Measurements from ENCODE around the gene MCFD2. TPM values are rescaled to one million over a fixed set of nuclear protein-coding genes. Genes with fewer than 3 reads are reported as not detected.

The MCFD2 gene
- total and polyA plus RNA-seq, 8 donors, result 13.3 to 127 (median 43.3) TPM

- Histone ChIP-seq H3K27ac (peak overlapping the region; percentile 9 to 84 (median 73)), H3K9me3 (no peaks in the 10 kb centered on the region), H3K27me3 (no peaks in the 10 kb centered on the region), H3K4me3 (no peak overlapping the region), H3K36me3 (no peaks in the 10 kb centered on the region), H3K4me1 (peaks cover 28 to 45% (median 36%) of the 10 kb centered on the region in 4 donors)
- no peak for DNase-seq
- intact Hi-C loops (cut with DNase I; ENCODE audit: low total_unique reads), result no loop called here
- 57 to 76% (median 67%) methylated on average over 3 of the region's 3 CpGs for WGBS, 5 donors
- TF ChIP-seq POLR2A (IDR thresholded peaks at IDR 0.05) (no peak), POLR2AphosphoS5 (IDR thresholded peaks at IDR 0.05) (peak in 1 of 3 donors; percentile 13), EP300 (IDR thresholded peaks at IDR 0.05) (no peak), CTCF (IDR thresholded peaks at IDR 0.05) (no peak)
Measured at GRCh38 chr2:46854260-46854659, 61.3 kb downstream of the MCFD2 start.

GRCh38 chr2:46852598-46852997 lies 63.0 kb downstream of the MCFD2 start:
- H3K27me3 ChIP-seq, result no peaks in the 10 kb centered on the region
- TF ChIP-seq EP300 (IDR thresholded peaks at IDR 0.05) (no peak), POLR2AphosphoS5 (IDR thresholded peaks at IDR 0.05) (no peak), CTCF (IDR thresholded peaks at IDR 0.05) (no peak), POLR2A (IDR thresholded peaks at IDR 0.05) (no peak)
- intact Hi-C loops (cut with DNase I; ENCODE audit: low total_unique reads), result no loop called here

GRCh38 chr2:46852124-46852523 lies 63.5 kb downstream of the MCFD2 start:
- Histone ChIP-seq H3K4me3 (no peak overlapping the region), H3K27ac (peak overlapping the region in 2 of 5 donors; percentile 84), H3K36me3 (no peaks in the 10 kb centered on the region), H3K9me3 (no peaks in the 10 kb centered on the region), H3K4me1 (peaks cover 48 to 65% (median 54%) of the 10 kb centered on the region in 4 donors), H3K27me3 (no peaks in the 10 kb centered on the region)
- TF ChIP-seq POLR2AphosphoS5 (IDR thresholded peaks at IDR 0.05) (no peak), CTCF (IDR thresholded peaks at IDR 0.05) (no peak), EP300 (IDR thresholded peaks at IDR 0.05) (no peak), POLR2A (IDR thresholded peaks at IDR 0.05) (no peak)
- intact Hi-C loops (cut with DNase I; ENCODE audit: low total_unique reads), result no loop called here
- 86 to 95% (median 91%) methylated on average over 9 of the region's 9 CpGs for WGBS, 5 donors
- no peak for DNase-seq

More at GRCh38 chr2:46852598-46852997, 63.0 kb downstream of the MCFD2 start:
- H3K27ac ChIP-seq, result peak overlapping the region in 2 of 5 donors; percentile 2 to 84
- H3K4me3 ChIP-seq, result no peak overlapping the region
- H3K9me3 ChIP-seq, result no peaks in the 10 kb centered on the region
- DNase-seq, result no peak
- 89 to 100% (median 95%) methylated on average over 1 of the region's 1 CpG for WGBS, 5 donors
- peaks cover 44 to 60% (median 50%) of the 10 kb centered on the region in 4 donors for H3K4me1 ChIP-seq
- H3K36me3 ChIP-seq, result no peaks in the 10 kb centered on the region

Small RNA genes within 50 kb of the gene (small RNA-seq; reads per million reads assigned to genes)
- 0 reads per million in 4 donors for gene AC093732.2

Other genes with a start within 250 kb of the MCFD2 start
- gene SOCS5, start 216.5 kb downstream of the MCFD2 start, total RNA-seq, result 10 to 100 TPM in 4 of 5 donors, 1 to 10 TPM in 1; 6.1 to 45.9 (median 25.4) TPM
- 1 to 10 TPM; 4.0 to 4.8 (median 4.4) TPM for gene SOCS5, start 216.5 kb downstream of the MCFD2 start, polyA plus RNA-seq
- 10 to 100 TPM in 4 of 5 donors, 1 to 10 TPM in 1; 7.2 to 44.6 (median 28.1) TPM for gene TTC7A, start 25.4 kb upstream of the MCFD2 start, total RNA-seq
- gene TTC7A, start 25.4 kb upstream of the MCFD2 start, polyA plus RNA-seq, result 1 to 10 TPM; 4.9 to 9.1 (median 8.5) TPM
- not detected for gene STPG4, start 239.5 kb upstream of the MCFD2 start, total RNA-seq
- gene STPG4, start 239.5 kb upstream of the MCFD2 start, polyA plus RNA-seq, result not detected